ENCODE results near the gene AOC3. TPM values are rescaled to one million over a fixed set of nuclear protein-coding genes. Genes with fewer than 3 reads are reported as not detected.
"Not testable (repeated sequence)": the region's sequence is repeated elsewhere in the genome, so short reads cannot be mapped to it uniquely, and the experiment has no call there.

The AOC3 gene
- total RNA-seq, 1 experiment from 2014 or later = 0.26 TPM

GRCh38 chr17:42841975-42842685 lies 8.9 kb upstream of the AOC3 start:
- no peak for DNase-seq (ENCODE audit: low read depth, low spot score)
- in situ Hi-C loops (cut with HindIII; ENCODE audit: low pct_unique_long_range_greater_than_20kb, low sequenced_read_pairs) = no loop called here

GRCh38 chr17:42843358-42843934 lies 7.6 kb upstream of the AOC3 start:
- peak; percentile 79 for DNase-seq (ENCODE audit: low read depth, low spot score)
- in situ Hi-C loops (cut with HindIII; ENCODE audit: low pct_unique_long_range_greater_than_20kb, low sequenced_read_pairs) = no loop called here

- no peak for DNase-seq (ENCODE audit: low read depth, low spot score)
- in situ Hi-C loops (cut with HindIII; ENCODE audit: low pct_unique_long_range_greater_than_20kb, low sequenced_read_pairs) = no loop called here
Measured at GRCh38 chr17:42844271-42844670, 6.7 kb upstream of the AOC3 start, which contains the start of gene AOC2. Gene AOC2, plus strand, starts transcription at chr17:42844580. Its CDS starts 47 bp downstream, at chr17:42844627.

GRCh38 chr17:42844761-42845555 lies 6.0 kb upstream of the AOC3 start:
- in situ Hi-C loops (cut with HindIII; ENCODE audit: low pct_unique_long_range_greater_than_20kb, low sequenced_read_pairs) = no loop called here
- DNase-seq (ENCODE audit: low read depth, low spot score) = no peak

GRCh38 chr17:42845556-42845917 lies 5.5 kb upstream of the AOC3 start:
- in situ Hi-C loops (cut with HindIII; ENCODE audit: low pct_unique_long_range_greater_than_20kb, low sequenced_read_pairs) = no loop called here
- DNase-seq (ENCODE audit: low read depth, low spot score) = no peak

- in situ Hi-C loops (cut with HindIII; ENCODE audit: low pct_unique_long_range_greater_than_20kb, low sequenced_read_pairs) = no loop called here
- DNase-seq (ENCODE audit: low read depth, low spot score) = no peak
Measured at GRCh38 chr17:42845918-42846593, 4.9 kb upstream of the AOC3 start.

- in situ Hi-C loops (cut with HindIII; ENCODE audit: low pct_unique_long_range_greater_than_20kb, low sequenced_read_pairs) = no loop called here
- peak; percentile 20 for DNase-seq (ENCODE audit: low read depth, low spot score)
Measured at GRCh38 chr17:42846594-42847280, 4.3 kb upstream of the AOC3 start.

GRCh38 chr17:42848093-42848492 lies 2.9 kb upstream of the AOC3 start:
- in situ Hi-C loops (cut with HindIII; ENCODE audit: low pct_unique_long_range_greater_than_20kb, low sequenced_read_pairs) = no loop called here
- DNase-seq (ENCODE audit: low read depth, low spot score) = no peak

GRCh38 chr17:42849031-42849430 lies 2.0 kb upstream of the AOC3 start:
- DNase-seq (ENCODE audit: low read depth, low spot score) = no peak
- in situ Hi-C loops (cut with HindIII; ENCODE audit: low pct_unique_long_range_greater_than_20kb, low sequenced_read_pairs) = no loop called here

GRCh38 chr17:42849451-42850181 lies 1.4 kb upstream of the AOC3 start:
- in situ Hi-C loops (cut with HindIII; ENCODE audit: low pct_unique_long_range_greater_than_20kb, low sequenced_read_pairs) = no loop called here
- DNase-seq (ENCODE audit: low read depth, low spot score) = no peak

GRCh38 chr17:42851371-42852240 lies 607 bp downstream of the AOC3 start:
- in situ Hi-C loops (cut with HindIII; ENCODE audit: low pct_unique_long_range_greater_than_20kb, low sequenced_read_pairs) = not testable (repeated sequence)

GRCh38 chr17:42852351-42852750 lies 1.4 kb downstream of the AOC3 start:
- in situ Hi-C loops (cut with HindIII; ENCODE audit: low pct_unique_long_range_greater_than_20kb, low sequenced_read_pairs) = no loop called here
- DNase-seq (ENCODE audit: low read depth, low spot score) = no peak

More at GRCh38 chr17:42851371-42852240, 607 bp downstream of the AOC3 start:
- DNase-seq (ENCODE audit: low read depth, low spot score) = not testable (repeated sequence)

- in situ Hi-C loops (cut with HindIII; ENCODE audit: low pct_unique_long_range_greater_than_20kb, low sequenced_read_pairs) = no loop called here
- no peak for DNase-seq (ENCODE audit: low read depth, low spot score)
Measured at GRCh38 chr17:42853004-42853403, 2.0 kb downstream of the AOC3 start.

GRCh38 chr17:42853597-42853967 lies 2.6 kb downstream of the AOC3 start:
- in situ Hi-C loops (cut with HindIII; ENCODE audit: low pct_unique_long_range_greater_than_20kb, low sequenced_read_pairs) = no loop called here
- no peak for DNase-seq (ENCODE audit: low read depth, low spot score)

GRCh38 chr17:42853968-42854790 lies 3.2 kb downstream of the AOC3 start:
- in situ Hi-C loops (cut with HindIII; ENCODE audit: low pct_unique_long_range_greater_than_20kb, low sequenced_read_pairs) = no loop called here
- DNase-seq (ENCODE audit: low read depth, low spot score) = no peak
